Endodermal cell (in vitro differentiated cells): ENCODE data around the gene ITGB1. TPM values are rescaled to one million over a fixed set of nuclear protein-coding genes. Genes with fewer than 3 reads are reported as not detected.

Source experiments
- DNase-seq: peaks from one replicate; pipeline ENCODE4 v3.0.0-alpha.2; 2017
- H3K27ac ChIP-seq: 2 replicates; pipeline ENCODE4 v1.5.1; 2013; ENCODE audit warnings: mild to moderate bottlenecking, low read depth, low read length, moderate library complexity
- H3K27me3 ChIP-seq: 2 replicates; pipeline ENCODE4 v1.6.1; 2013; ENCODE audit warnings: mild to moderate bottlenecking, low read length, moderate library complexity; ENCODE audit not compliant: insufficient read depth, control insufficient read depth, poor library complexity, severe bottlenecking
- H3K36me3 ChIP-seq: 2 replicates; pipeline ENCODE4 v1.7.0; 2013; ENCODE audit warnings: mild to moderate bottlenecking, low read length, moderate library complexity; ENCODE audit not compliant: control insufficient read depth, insufficient read depth
- H3K4me1 ChIP-seq: one replicate; pipeline ENCODE4 v1.7.0; 2013; ENCODE audit warnings: low read length; ENCODE audit not compliant: control insufficient read depth, insufficient read depth
- H3K4me3 ChIP-seq: 2 replicates; pipeline ENCODE4 v1.5.1; 2013; ENCODE audit warnings: mild to moderate bottlenecking, low read length, moderate library complexity
- H3K9ac ChIP-seq: 2 replicates; pipeline ENCODE4 v1.6.1; 2013; ENCODE audit warnings: mild to moderate bottlenecking, low read length, moderate library complexity; ENCODE audit not compliant: poor library complexity, severe bottlenecking; ENCODE audit errors: extremely low read depth
- H3K9me3 ChIP-seq: 2 replicates; pipeline ENCODE4 v1.6.1; 2013; ENCODE audit warnings: mild to moderate bottlenecking, low read length, moderate library complexity; ENCODE audit not compliant: control insufficient read depth
- H3K27ac Mint-ChIP-seq: 2 replicates; pipeline ENCODE4 v1.8.0; 2020; ENCODE audit warnings: mixed read lengths
- H3K27me3 Mint-ChIP-seq: 2 replicates; pipeline ENCODE4 v1.8.0; 2021; ENCODE audit warnings: mild to moderate bottlenecking, mixed read lengths; ENCODE audit not compliant: insufficient read depth
- H3K36me3 Mint-ChIP-seq: 2 replicates; pipeline ENCODE4 v1.8.0; 2020; ENCODE audit warnings: low read depth, mixed read lengths
- H3K4me1 Mint-ChIP-seq: 2 replicates; pipeline ENCODE4 v1.8.0; 2020; ENCODE audit warnings: mixed read lengths
- H3K4me3 Mint-ChIP-seq: 2 replicates; pipeline ENCODE4 v1.8.0; 2020; ENCODE audit warnings: mild to moderate bottlenecking, moderate library complexity, mixed read lengths
- H3K9me3 Mint-ChIP-seq: 2 replicates; pipeline ENCODE4 v1.8.0; 2020; ENCODE audit warnings: mild to moderate bottlenecking, mixed read lengths
- WGBS, 2 experiments: methylation state at CpG; one replicate each; pipeline versions ENCODE4 v1.1.5 to v1.1.7; 2013; ENCODE audit warnings: missing lambda C conversion rate in 2 of 2, mixed read lengths in 1 of 2; ENCODE audit not compliant: insufficient coverage in 1 of 2, insufficient read length in 1 of 2; 5-methylcytosine and 5-hydroxymethylcytosine counted together
- total RNA-seq, 2 donors: library from RNA; stranded (reverse); fragmentation: NEBNext Ultra II Directional in 1 of 2; extraction: Animal tissue kit (Norgen Biotek cat#: 25700) in 1 of 2; gene quantifications; 2 replicates in 1 of 2; 3 replicates in 1 of 2; pipeline ENCODE4 v1.2.1, GENCODE V29; 2021
- TF ChIP-seq, protein P1 (sequence below): fragments of 200-600 bp; sonication (generic); conservative IDR thresholded peaks from 2 replicates; pipeline ENCODE4 v1.5.0; 2021; ENCODE audit warnings: antibody characterized with exemption, mild to moderate bottlenecking

The ITGB1 gene
- total RNA-seq, 2 donors from 2014 or later: 239 to 285 TPM

- Histone ChIP-seq H3K9ac (no peak overlapping the region), H3K27me3 (no peaks in the 10 kb centered on the region), H3K36me3 (peaks cover 23% of the 10 kb centered on the region), H3K4me3 (no peak overlapping the region), H3K27ac (peak overlapping the region; percentile 25), H3K4me1 (peaks cover 8% of the 10 kb centered on the region), H3K9me3 (no peaks in the 10 kb centered on the region)
- 77 to 82% methylated on average over 5 of the region's 5 CpGs for WGBS, 2 experiments
- TF ChIP-seq, protein P1, sequence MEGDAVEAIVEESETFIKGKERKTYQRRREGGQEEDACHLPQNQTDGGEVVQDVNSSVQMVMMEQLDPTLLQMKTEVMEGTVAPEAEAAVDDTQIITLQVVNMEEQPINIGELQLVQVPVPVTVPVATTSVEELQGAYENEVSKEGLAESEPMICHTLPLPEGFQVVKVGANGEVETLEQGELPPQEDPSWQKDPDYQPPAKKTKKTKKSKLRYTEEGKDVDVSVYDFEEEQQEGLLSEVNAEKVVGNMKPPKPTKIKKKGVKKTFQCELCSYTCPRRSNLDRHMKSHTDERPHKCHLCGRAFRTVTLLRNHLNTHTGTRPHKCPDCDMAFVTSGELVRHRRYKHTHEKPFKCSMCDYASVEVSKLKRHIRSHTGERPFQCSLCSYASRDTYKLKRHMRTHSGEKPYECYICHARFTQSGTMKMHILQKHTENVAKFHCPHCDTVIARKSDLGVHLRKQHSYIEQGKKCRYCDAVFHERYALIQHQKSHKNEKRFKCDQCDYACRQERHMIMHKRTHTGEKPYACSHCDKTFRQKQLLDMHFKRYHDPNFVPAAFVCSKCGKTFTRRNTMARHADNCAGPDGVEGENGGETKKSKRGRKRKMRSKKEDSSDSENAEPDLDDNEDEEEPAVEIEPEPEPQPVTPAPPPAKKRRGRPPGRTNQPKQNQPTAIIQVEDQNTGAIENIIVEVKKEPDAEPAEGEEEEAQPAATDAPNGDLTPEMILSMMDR: no peak
- Mint-ChIP-seq H3K27ac (peak overlapping the region; percentile 15), H3K4me1 (peaks cover 29% of the 10 kb centered on the region), H3K36me3 (peaks cover 13% of the 10 kb centered on the region), H3K4me3 (no peak overlapping the region), H3K27me3 (no peaks in the 10 kb centered on the region), H3K9me3 (no peaks in the 10 kb centered on the region)
- no peak for DNase-seq
These were observed 20.1 kb downstream of the ITGB1 start for GRCh38 chr10:32937911-32938424.

DNA sequence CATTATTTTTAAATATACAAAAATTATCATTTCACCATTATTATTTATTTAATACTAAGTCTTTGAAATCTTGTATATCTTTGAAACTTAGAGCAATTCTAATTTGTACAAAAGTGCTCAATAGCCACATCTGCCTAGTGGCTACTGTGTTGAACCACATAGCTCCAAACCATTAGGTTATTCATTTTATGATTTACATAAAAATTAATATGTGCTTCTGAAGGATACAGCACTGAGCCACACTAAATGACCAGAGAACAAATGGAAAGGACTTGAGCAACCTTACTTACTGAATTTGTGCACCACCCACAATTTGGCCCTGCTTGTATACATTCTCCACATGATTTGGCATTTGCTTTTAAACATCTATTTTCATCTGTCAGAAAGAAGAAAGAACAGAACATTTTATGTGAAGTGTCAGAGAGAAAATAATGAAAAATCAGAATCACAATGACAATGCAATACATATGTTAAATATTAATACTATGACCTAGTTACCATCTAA, 25.8 kb downstream of the ITGB1 start:
- no peaks in the 10 kb centered on the region for H3K9me3 Mint-ChIP-seq
- Histone ChIP-seq H3K36me3 (peaks cover 67% of the 10 kb centered on the region), H3K4me1 (no peaks in the 10 kb centered on the region), H3K4me3 (no peak overlapping the region), H3K9ac (no peak overlapping the region), H3K27ac (no peak overlapping the region), H3K27me3 (no peaks in the 10 kb centered on the region), H3K9me3 (peaks cover 2% of the 10 kb centered on the region)
- no peaks in the 10 kb centered on the region for H3K4me1 Mint-ChIP-seq
- H3K36me3 Mint-ChIP-seq: peaks cover 42% of the 10 kb centered on the region
- H3K4me3 Mint-ChIP-seq: no peak overlapping the region
- H3K27me3 Mint-ChIP-seq: no peaks in the 10 kb centered on the region
- TF ChIP-seq, protein P1: no peak
- no peak for DNase-seq
- H3K27ac Mint-ChIP-seq: no peak overlapping the region

DNA sequence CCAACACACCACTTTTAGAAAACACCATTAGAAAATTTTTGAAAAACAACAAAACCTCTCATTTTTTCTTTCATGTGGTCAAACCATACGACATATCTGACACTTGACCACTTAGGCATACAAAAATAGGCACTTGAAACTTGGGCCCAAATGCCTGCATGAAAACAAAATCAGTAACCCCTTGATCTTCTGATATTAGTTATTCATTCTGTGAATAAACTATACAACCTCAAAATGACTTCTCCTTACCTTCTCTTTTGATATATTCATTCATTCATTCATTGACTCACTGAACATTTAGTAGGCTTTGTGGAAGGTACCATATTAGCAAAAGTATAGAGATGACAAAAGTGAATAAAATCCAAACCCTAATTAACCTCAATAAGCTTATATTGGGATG, 26.4 kb downstream of the ITGB1 start:
- DNase-seq: no peak
- WGBS, 2 experiments: 94 to 100% methylated on average over 1 of the region's 1 CpG
- no peaks in the 10 kb centered on the region for H3K27me3 ChIP-seq
- peaks cover 74% of the 10 kb centered on the region for H3K36me3 ChIP-seq
- H3K9ac ChIP-seq: no peak overlapping the region
- H3K4me1 Mint-ChIP-seq: no peaks in the 10 kb centered on the region
- no peak overlapping the region for H3K4me3 Mint-ChIP-seq
- H3K27ac ChIP-seq: no peak overlapping the region
- H3K4me3 ChIP-seq: no peak overlapping the region
- H3K9me3 ChIP-seq: peaks cover 9% of the 10 kb centered on the region
- TF ChIP-seq, protein P1: no peak
- peaks cover 49% of the 10 kb centered on the region for H3K36me3 Mint-ChIP-seq
- no peaks in the 10 kb centered on the region for H3K27me3 Mint-ChIP-seq
- no peaks in the 10 kb centered on the region for H3K4me1 ChIP-seq
- H3K27ac Mint-ChIP-seq: no peak overlapping the region
- H3K9me3 Mint-ChIP-seq: peaks cover 6% of the 10 kb centered on the region
